ENCODE results near the gene REPS1.

REPS1 gene

GRCh38 chr6:138978229-138978628 is 9.8 kb downstream of the REPS1 start:
- H3K4me3 ChIP-seq (ENCODE audit: low read depth, low read length) = no peak overlapping the region
- no peak for DNase-seq (ENCODE audit: low read depth)
- TF ChIP-seq, protein P1, sequence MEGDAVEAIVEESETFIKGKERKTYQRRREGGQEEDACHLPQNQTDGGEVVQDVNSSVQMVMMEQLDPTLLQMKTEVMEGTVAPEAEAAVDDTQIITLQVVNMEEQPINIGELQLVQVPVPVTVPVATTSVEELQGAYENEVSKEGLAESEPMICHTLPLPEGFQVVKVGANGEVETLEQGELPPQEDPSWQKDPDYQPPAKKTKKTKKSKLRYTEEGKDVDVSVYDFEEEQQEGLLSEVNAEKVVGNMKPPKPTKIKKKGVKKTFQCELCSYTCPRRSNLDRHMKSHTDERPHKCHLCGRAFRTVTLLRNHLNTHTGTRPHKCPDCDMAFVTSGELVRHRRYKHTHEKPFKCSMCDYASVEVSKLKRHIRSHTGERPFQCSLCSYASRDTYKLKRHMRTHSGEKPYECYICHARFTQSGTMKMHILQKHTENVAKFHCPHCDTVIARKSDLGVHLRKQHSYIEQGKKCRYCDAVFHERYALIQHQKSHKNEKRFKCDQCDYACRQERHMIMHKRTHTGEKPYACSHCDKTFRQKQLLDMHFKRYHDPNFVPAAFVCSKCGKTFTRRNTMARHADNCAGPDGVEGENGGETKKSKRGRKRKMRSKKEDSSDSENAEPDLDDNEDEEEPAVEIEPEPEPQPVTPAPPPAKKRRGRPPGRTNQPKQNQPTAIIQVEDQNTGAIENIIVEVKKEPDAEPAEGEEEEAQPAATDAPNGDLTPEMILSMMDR (IDR thresholded peaks at IDR 0.05; ENCODE audit: low read depth, low read length, missing control alignments) = no peak

GRCh38 chr6:138977646-138978167 is 10.3 kb downstream of the REPS1 start:
- DNase-seq (ENCODE audit: low read depth) = no peak
- no peak overlapping the region for H3K4me3 ChIP-seq (ENCODE audit: low read depth, low read length)

GRCh38 chr6:138977242-138977641 is 10.8 kb downstream of the REPS1 start:
- TF ChIP-seq, protein P1 (IDR thresholded peaks at IDR 0.05; ENCODE audit: low read depth, low read length, missing control alignments) = no peak
- H3K4me3 ChIP-seq (ENCODE audit: low read depth, low read length) = no peak overlapping the region
- no peak for DNase-seq (ENCODE audit: low read depth)

More at GRCh38 chr6:138977646-138978167, 10.3 kb downstream of the REPS1 start:
- TF ChIP-seq, protein P1 (IDR thresholded peaks at IDR 0.05; ENCODE audit: low read depth, low read length, missing control alignments) = no peak

GRCh38 chr6:138975815-138976214 is 12.2 kb downstream of the REPS1 start:
- TF ChIP-seq, protein P1 (IDR thresholded peaks at IDR 0.05; ENCODE audit: low read depth, low read length, missing control alignments) = no peak
- DNase-seq (ENCODE audit: low read depth) = no peak
- H3K4me3 ChIP-seq (ENCODE audit: low read depth, low read length) = no peak overlapping the region

DNA sequence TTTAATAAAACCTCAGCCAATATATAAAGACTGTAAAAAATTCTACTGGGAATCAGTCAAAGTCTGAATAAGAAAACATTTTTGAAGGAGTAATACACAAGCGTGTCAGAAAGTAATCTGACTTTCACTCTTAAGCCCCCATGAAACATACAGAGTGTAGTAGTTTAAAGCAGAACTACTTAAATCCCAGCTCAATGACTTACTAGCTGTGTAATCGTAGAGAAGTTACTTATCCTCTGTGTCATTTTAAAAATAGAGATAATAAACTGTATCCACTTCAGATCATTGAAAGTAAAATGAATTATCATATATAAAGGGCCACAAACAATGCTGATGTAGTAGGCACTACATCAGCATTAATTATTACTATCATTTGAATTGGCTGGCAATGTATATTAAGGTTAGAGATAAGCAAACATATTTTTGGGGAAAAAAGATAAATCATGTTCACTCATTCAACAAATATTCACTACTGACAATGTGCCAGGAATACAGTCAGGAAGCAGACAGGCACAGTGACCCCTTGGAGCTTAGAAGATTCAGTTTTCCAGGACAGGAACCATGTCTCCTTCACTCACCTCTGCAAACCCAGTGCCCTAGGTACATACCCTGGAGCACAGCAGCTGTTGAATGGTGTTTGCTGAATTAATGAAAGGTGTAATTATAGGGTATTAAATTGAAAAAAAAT is 14.4 kb downstream of the REPS1 start:
- TF ChIP-seq, protein P1 (IDR thresholded peaks at IDR 0.05; ENCODE audit: low read depth, low read length, missing control alignments) = no peak
- no peak for DNase-seq (ENCODE audit: low read depth)
- H3K4me3 ChIP-seq (ENCODE audit: low read depth, low read length) = no peak overlapping the region

- DNase-seq (ENCODE audit: low read depth) = no peak
- no peak overlapping the region for H3K4me3 ChIP-seq (ENCODE audit: low read depth, low read length)
- TF ChIP-seq, protein P1 (IDR thresholded peaks at IDR 0.05; ENCODE audit: low read depth, low read length, missing control alignments) = no peak
Measured at GRCh38 chr6:138972226-138972665, 15.8 kb downstream of the REPS1 start.

DNA sequence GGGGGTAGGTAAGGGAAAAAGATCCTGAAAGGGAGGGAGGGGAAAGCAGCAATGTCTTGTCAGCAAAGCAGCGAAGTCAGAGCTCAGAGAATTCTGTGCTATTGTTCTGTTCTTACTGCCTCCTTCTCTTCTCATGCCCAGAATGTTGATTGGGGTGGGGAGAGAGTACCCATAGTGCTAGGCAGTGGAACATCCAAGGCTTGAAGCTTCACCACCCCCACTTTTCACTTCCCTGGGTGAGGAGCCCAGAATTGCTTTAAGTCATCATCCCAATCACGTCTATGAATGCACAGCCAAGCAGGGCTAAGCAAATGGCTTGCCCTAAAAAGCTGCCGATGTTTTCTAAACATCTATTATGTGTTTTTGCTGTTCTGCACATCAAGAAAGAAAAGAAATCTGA is 16.5 kb downstream of the REPS1 start:
- TF ChIP-seq, protein P1 (IDR thresholded peaks at IDR 0.05; ENCODE audit: low read depth, low read length, missing control alignments) = no peak
- DNase-seq (ENCODE audit: low read depth) = no peak
- H3K4me3 ChIP-seq (ENCODE audit: low read depth, low read length) = no peak overlapping the region

All from GM12864 (cell line).